ENCODE results near the gene SGPL1.

The SGPL1 gene

GRCh38 chr10:70781461-70782051 lies 34.2 kb upstream of the SGPL1 start:
- no peak for DNase-seq

- DNase-seq, result no peak
Measured at GRCh38 chr10:70782086-70782745, 33.5 kb upstream of the SGPL1 start.

DNA sequence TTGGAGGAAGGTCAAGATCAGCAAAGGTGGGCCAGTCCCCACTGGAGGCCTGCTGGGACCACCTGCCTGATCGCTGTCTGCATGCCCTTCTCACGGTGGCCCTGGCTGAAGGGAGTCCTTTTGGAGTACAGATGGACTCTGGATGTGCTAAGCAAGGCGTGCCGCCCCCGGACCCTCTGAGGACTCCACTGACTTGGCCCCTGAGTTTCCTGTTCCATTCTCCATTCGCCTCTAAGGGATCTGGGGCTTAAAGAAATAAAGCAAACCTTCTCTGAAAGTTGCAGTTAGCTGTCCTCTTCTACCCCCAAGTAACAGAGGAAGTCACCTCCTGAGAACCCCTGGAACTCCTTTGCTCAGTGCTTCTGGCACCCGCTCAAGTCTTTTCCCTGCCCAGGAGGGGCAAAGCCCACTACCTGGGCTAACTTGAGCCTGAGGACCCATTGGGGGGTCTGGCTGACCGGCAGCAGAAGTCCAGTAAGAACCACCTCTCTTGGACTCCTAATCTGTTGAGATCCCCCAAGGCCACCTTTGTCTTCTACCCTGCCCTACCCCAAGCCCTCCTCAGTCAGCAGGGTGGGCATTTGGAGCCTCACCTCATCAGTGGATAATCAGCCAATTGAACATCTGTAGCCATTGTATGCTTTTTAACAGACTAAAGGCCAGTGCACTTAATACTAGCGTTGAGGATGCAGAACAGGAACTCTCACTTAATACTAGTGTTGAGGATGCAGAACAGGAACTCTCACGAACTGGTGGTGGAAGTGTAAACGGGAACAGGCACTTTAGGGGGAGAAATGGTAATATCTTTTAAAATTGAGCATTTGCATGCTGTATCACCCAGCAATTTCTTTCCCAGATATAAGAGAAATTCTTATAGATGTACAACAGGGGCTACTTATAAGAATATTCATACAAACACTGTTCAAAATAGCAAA lies 32.7 kb upstream of the SGPL1 start:
- no peak for DNase-seq

GRCh38 chr10:70784016-70784415 lies 31.7 kb upstream of the SGPL1 start:
- DNase-seq, result no peak

DNA sequence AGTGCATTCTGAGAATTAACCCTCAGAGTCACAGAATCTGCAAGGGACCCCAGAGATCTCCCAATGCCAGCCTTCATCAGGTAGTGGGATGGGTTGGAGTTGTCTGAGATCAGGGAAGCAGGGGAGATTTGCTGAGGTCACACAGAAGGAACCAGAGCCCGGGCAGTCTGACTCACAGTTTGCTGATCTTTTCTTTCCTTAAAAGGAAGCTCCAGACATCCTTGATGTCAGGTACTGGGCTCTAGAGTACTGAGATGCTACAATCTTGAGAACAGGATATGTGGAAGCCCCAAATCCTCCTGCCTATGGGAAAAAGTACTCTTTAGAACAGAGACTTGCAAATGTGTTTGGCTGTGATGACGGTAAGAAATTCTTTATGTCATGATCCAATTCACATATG lies 31.3 kb upstream of the SGPL1 start:
- DNase-seq, result no peak

DNA sequence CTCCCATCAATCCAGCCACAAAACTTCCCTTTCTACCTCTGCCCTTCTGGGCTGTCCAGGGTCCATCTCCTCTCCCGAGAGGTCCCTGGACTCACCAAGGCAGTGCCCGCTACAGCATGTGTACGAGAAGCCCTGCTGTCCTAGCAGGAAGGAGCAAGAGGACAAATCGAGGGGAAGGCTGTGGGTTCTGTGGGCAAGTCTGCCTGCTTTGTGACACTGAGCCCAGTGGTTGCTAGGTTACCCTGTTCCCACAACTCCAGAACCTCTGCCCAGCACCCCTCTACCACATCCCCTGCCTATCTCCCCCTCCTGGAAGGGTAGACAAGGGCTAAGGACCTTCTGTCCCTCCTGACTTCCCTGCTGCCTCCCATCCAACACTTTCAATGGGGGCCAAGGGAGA lies 30.6 kb upstream of the SGPL1 start, which contains the start of gene TBATA:
TSS of gene TBATA (minus strand) at position 188 of the 400 bp plus-strand sequence. CDS start 1,998 bp downstream, outside the sequence.
- DNase-seq, result no peak

- DNase-seq, result no peak
Measured at GRCh38 chr10:70786799-70787415, 28.8 kb upstream of the SGPL1 start.

GRCh38 chr10:70791386-70792039 lies 24.2 kb upstream of the SGPL1 start:
- DNase-seq, result no peak

- DNase-seq, result no peak
Measured at GRCh38 chr10:70795613-70796012, 20.1 kb upstream of the SGPL1 start.

DNA sequence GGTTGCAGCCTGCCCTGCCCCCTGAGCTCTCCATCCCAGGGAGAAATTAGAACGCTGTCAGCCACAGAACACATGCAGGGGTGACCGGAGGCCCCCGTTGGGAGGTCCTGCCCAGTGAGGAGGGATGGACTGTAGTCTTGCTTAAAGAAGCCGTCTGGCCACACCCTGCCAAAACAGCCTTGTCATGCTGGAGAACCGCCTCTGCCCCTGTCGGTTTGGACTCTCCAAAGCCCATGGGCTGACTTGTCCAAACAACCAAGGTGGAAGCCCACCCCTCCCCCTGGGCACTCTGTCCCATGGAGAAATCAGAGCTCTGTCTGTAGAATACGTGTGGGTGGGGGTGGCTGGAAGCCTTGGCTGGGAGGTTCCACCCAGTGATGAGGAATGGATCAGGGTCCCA lies 17.9 kb upstream of the SGPL1 start:
- no peak for DNase-seq

- DNase-seq, result no peak
Measured at GRCh38 chr10:70799124-70799523, 16.6 kb upstream of the SGPL1 start.

GRCh38 chr10:70801854-70802253 lies 13.9 kb upstream of the SGPL1 start:
- DNase-seq, result no peak

DNA sequence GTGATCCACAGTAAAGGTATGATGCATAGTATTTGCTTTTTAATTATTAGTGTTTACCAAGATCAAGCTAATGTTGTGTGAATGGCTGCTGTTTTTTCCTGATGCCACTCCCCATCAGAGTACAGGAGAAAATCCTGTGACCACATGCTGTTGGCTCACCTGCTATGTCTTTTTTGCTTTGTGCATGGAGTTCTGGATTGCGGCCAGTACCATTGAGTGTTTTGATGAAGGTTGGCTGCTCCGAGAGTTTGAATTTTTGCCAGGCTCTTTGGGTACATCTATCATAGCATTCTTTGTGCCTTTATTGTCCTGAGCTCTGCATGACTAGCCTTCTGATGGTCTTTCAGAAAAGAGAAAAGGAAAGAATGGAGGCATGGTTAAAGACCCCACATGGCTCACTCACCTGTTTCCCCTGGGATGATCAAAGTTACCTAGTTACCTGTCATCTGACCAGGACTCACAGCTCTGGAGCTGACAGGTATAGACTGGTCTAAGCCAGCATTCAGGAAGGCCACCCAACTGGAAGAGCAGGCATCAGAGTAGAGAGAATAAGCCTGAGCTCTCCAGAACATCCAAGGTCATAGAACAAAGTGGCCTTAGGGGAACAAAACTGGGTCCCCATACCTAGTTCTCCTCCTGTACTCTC lies 11.8 kb upstream of the SGPL1 start:
- DNase-seq, result no peak

- no peak for DNase-seq
Measured at GRCh38 chr10:70804421-70804808, 11.3 kb upstream of the SGPL1 start.

DNA sequence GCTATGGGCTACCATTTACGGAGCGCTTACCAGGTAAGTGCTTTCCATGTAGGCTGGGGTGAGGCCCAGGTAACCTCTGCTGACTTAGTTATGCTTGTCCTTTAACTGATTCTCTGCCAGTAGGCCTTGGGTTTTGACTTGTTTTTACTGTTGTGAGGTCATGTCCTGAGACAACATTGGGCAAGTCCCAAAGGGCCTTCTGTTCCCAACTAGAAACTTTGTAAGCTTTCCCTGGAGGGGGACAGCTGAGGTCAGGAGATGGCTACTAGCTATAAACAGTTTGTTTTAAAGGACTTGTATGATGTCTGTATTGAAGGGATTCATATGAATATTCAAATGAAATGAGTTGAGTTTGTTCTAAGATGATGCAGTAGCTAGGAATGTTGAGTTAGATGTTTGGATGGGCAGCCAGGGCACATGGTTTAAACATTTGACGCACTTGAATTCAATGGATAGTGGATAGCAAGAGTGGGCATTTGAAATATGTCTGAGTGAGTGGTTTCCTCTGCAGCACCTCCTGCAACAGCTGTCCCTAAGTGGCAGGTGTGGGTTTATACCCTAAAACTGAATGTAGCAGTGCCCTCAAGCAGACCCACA lies 10.0 kb upstream of the SGPL1 start:
- DNase-seq, result no peak

- no peak for DNase-seq
Measured at GRCh38 chr10:70806841-70807240, 8.9 kb upstream of the SGPL1 start.

DNA sequence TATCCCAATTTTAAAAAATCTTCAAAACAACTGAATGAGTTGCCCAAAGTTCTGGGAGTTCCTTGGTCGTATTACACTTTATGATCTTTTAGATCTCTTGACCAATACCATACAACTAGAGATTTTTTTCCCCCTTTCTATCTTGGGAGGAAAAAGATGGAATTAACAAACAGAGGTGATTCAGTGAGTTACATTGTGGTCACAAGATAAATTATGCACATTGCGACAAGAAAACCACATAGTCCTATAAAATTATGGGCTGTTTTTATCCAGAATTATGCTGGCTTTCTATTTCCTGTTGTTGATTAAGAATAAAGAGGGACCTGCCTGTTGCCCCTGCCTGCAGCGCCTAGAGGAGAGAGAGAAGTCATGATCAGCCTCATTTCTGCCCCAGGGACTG lies 8.2 kb upstream of the SGPL1 start:
- DNase-seq, result no peak

DNA sequence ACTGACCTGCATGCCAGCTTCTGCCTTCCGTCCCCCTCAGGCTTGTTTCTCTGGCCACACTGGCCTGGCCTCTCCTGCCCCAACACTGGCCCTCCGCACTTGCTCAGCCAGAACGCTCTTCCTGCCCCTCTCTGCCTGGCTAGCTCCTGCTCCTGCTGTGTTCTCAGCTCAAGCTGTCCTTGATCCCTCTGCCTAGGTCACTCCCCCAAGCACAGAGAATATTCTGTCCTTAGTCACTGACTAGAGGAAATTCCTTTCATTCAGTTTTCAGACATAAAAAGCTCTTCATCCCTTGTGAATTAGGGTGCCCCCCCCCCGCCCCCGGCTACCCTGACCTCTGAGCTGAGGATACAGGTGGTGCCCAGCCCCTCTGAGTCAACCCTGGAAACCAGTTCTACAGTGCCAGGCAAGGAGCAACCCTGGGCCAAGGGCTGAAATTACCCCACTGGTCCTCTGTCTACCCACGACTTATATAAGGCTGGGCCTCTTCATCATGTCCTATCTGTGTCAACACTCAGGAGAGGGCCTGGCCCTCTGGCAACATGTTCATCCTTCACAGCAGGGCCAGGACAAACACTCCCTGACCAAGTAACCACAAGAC lies 6.6 kb upstream of the SGPL1 start:
- DNase-seq, result no peak

DNA sequence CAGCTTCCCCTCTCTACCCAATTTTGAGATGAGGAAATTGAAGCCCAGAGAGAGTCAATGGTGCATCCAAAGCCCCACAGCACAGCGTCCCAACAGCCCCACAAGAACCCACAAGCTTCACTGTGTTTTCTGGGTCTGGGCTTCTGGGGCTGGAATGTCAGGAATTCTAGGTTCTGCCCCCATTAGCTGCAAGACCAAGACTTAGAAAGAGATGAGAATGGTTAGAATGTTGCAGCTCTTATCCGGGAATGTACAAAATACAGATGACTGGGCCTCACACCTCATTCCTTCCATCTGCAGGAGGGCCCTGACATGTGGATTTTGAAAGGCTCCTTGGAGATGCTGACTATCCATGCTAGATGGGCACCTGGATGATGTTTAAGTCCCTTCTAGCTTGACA lies 6.0 kb upstream of the SGPL1 start:
- no peak for DNase-seq

- DNase-seq, result no peak
Measured at GRCh38 chr10:70810967-70811366, 4.8 kb upstream of the SGPL1 start.

DNA sequence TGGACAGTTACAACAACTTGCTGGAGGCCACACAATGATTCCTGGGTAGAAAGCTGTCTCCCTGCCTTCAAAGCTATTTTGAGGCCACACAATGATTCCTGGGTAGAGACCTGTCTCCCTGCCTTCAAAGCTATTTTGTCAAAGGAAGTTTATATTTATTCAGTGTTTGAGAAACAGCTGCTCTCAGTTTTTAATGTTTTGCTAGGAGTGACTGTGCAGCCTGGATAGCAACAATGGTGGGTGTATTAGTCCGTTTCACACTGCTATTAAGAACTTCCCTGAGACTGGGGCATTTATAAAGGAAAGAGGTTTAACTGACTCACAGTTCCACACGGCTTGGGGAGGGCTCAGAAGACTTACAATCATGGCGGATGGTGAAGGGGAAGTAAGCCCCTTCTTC lies 3.9 kb upstream of the SGPL1 start:
- no peak for DNase-seq

DNA sequence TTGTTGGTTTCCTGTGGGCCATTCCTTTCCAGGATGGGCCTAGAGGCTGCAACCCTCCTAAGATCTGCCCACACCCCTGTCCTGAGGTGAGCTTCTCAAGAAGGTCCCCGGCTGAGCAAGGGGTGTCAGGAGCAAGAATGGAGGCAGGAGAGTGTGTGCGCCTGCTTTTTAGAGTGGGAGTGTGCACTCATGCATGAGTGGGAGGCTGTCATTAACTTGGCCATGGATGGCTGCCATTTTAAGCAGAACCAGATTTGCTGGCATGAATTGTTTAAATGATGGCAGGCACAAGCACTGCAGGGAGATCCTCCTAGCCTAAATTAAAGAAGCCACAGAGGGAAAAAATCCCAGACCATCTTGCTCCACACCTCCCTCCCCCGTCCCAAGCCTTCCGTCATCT lies 2.9 kb upstream of the SGPL1 start:
- DNase-seq, result no peak

All from stimulated activated CD4-positive, alpha-beta T cell treated with anti-CD3 and anti-CD28 coated beads, Interleukin-12 subunit alpha, Interleukin-12 subunit beta, amount 100 ng/mL, for 4 hours (primary cell).